ENCODE results near the gene EFS.

The EFS gene

GRCh38 chr14:23377573-23378563 is 12.9 kb upstream of the EFS start:
- no peak overlapping the region for H3K9ac ChIP-seq (ENCODE audit: low read depth, low read length)
- H3K4me1 ChIP-seq (ENCODE audit: insufficient read depth, low read length), result no peaks in the 10 kb centered on the region; the same call in 1 of the 2 replicates
- no peaks in the 10 kb centered on the region for H3K36me3 ChIP-seq (ENCODE audit: insufficient read depth, low read length)
- no peaks in the 10 kb centered on the region for H3K9me3 ChIP-seq (ENCODE audit: control insufficient read depth, insufficient read depth, low read length)

GRCh38 chr14:23377198-23377550 is 12.2 kb upstream of the EFS start:
- H3K9me3 ChIP-seq (ENCODE audit: control insufficient read depth, insufficient read depth, low read length), result no peaks in the 10 kb centered on the region
- H3K4me1 ChIP-seq (ENCODE audit: insufficient read depth, low read length), result no peaks in the 10 kb centered on the region; the same call in 1 of the 2 replicates
- no peaks in the 10 kb centered on the region; the same call in 1 of the 2 replicates for H3K36me3 ChIP-seq (ENCODE audit: insufficient read depth, low read length)
- H3K9ac ChIP-seq (ENCODE audit: low read depth, low read length), result no peak overlapping the region

GRCh38 chr14:23376482-23377197 is 11.7 kb upstream of the EFS start, which contains the start of gene CMTM5:
TSS of gene CMTM5 (plus strand) at chr14:23377046. CDS start at chr14:23377252, 206 bp downstream.
- Histone ChIP-seq H3K36me3 (ENCODE audit: insufficient read depth, low read length) (no peaks in the 10 kb centered on the region; the same call in 1 of the 2 replicates), H3K9ac (ENCODE audit: low read depth, low read length) (no peak within 1 kb of the TSS), H3K9me3 (ENCODE audit: control insufficient read depth, insufficient read depth, low read length) (no peaks in the 10 kb centered on the region), H3K4me1 (ENCODE audit: insufficient read depth, low read length) (no peaks in the 10 kb centered on the region; the same call in 1 of the 2 replicates)

DNA sequence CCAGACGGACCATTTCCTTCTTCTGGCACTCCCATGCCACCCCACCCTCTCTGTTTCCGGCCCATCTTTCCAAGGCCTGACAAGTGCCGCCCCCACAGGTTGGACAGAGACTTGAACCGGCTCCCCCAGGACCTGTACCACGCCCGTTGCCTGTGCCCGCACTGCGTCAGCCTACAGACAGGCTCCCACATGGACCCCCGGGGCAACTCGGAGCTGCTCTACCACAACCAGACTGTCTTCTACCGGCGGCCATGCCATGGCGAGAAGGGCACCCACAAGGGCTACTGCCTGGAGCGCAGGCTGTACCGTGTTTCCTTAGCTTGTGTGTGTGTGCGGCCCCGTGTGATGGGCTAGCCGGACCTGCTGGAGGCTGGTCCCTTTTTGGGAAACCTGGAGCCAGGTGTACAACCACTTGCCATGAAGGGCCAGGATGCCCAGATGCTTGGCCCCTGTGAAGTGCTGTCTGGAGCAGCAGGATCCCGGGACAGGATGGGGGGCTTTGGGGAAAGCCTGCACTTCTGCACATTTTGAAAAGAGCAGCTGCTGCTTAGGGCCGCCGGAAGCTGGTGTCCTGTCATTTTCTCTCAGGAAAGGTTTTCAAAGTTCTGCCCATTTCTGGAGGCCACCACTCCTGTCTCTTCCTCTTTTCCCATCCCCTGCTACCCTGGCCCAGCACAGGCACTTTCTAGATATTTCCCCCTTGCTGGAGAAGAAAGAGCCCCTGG is 10.7 kb upstream of the EFS start:
- Histone ChIP-seq H3K9me3 (ENCODE audit: control insufficient read depth, insufficient read depth, low read length) (no peaks in the 10 kb centered on the region), H3K9ac (ENCODE audit: low read depth, low read length) (no peak overlapping the region)

GRCh38 chr14:23373041-23373440 is 8.1 kb upstream of the EFS start:
- H3K9me3 ChIP-seq (ENCODE audit: control insufficient read depth, insufficient read depth, low read length), result no peaks in the 10 kb centered on the region
- H3K36me3 ChIP-seq (ENCODE audit: insufficient read depth, low read length), result no peaks in the 10 kb centered on the region; the same call in 1 of the 2 replicates

More for the DNA sequence above, 10.7 kb upstream of the EFS start:
- Histone ChIP-seq H3K36me3 (ENCODE audit: insufficient read depth, low read length) (no peaks in the 10 kb centered on the region; the same call in 1 of the 2 replicates), H3K4me1 (ENCODE audit: insufficient read depth, low read length) (no peaks in the 10 kb centered on the region; the same call in 1 of the 2 replicates)

DNA sequence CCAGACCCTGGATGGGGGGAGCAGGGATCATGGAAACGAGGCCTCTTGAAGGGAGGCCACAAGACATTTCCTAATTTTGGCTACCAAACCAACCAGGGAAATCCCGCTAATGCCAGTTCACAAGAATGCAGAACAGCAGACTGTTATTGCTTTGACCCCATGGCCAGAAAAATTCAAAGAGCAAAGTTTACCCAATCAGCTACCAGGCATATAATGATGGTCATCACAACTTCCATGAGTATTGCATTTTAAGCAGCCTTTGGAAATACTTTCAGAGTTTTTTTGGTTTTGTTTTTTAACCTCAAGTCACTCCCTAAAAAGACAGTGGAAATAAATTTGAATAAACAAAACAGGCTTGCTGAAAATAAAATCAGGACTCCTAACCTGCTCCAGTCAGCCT is 7.5 kb upstream of the EFS start, which contains the start of gene IL25:
Gene IL25 (plus strand): TSS at position 301 of the 400 bp plus-strand sequence.
- no peak within 1 kb of the TSS for H3K9ac ChIP-seq (ENCODE audit: low read depth, low read length)
- H3K4me1 ChIP-seq (ENCODE audit: insufficient read depth, low read length), result no peaks in the 10 kb centered on the region; the same call in 1 of the 2 replicates
- no peaks in the 10 kb centered on the region for H3K9me3 ChIP-seq (ENCODE audit: control insufficient read depth, insufficient read depth, low read length)
- H3K36me3 ChIP-seq (ENCODE audit: insufficient read depth, low read length), result no peaks in the 10 kb centered on the region; the same call in 1 of the 2 replicates

More at GRCh38 chr14:23373041-23373440, 8.1 kb upstream of the EFS start:
- Histone ChIP-seq H3K4me1 (ENCODE audit: insufficient read depth, low read length) (no peaks in the 10 kb centered on the region; the same call in 1 of the 2 replicates), H3K9ac (ENCODE audit: low read depth, low read length) (no peak overlapping the region)

GRCh38 chr14:23371865-23372264 is 6.9 kb upstream of the EFS start:
- H3K9me3 ChIP-seq (ENCODE audit: control insufficient read depth, insufficient read depth, low read length), result no peaks in the 10 kb centered on the region
- H3K4me1 ChIP-seq (ENCODE audit: insufficient read depth, low read length), result no peaks in the 10 kb centered on the region; the same call in 1 of the 2 replicates
- no peaks in the 10 kb centered on the region; the same call in 1 of the 2 replicates for H3K36me3 ChIP-seq (ENCODE audit: insufficient read depth, low read length)
- no peak overlapping the region for H3K9ac ChIP-seq (ENCODE audit: low read depth, low read length)

DNA sequence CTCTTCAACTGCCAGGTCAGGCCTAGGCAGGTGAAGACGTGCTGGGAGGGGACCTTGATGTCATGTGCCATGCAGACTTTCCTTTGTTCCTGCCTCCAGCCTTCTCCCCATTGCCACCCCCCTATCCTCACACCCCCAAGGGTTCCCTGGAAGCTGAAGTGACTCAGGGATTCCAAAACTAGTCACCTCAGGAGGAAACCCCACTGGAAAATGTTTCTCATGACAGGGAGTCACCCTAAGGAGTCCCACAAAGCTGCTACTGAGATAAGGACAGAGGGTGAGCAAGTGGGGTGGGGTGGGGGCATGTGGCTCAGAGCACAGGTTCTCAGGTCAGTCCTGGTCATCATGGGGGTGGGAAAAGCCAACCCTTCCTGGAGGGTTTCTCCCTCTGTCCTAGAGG is 5.2 kb upstream of the EFS start:
- Histone ChIP-seq H3K9me3 (ENCODE audit: control insufficient read depth, insufficient read depth, low read length) (no peaks in the 10 kb centered on the region), H3K4me1 (ENCODE audit: insufficient read depth, low read length) (no peaks in the 10 kb centered on the region; the same call in 1 of the 2 replicates), H3K36me3 (ENCODE audit: insufficient read depth, low read length) (no peaks in the 10 kb centered on the region; the same call in 1 of the 2 replicates), H3K9ac (ENCODE audit: low read depth, low read length) (no peak overlapping the region)

- Histone ChIP-seq H3K4me1 (ENCODE audit: insufficient read depth, low read length) (peaks cover 13% of the 10 kb centered on the region), H3K9ac (ENCODE audit: low read depth, low read length) (peak overlapping the region; percentile 57), H3K36me3 (ENCODE audit: insufficient read depth, low read length) (no peaks in the 10 kb centered on the region), H3K9me3 (ENCODE audit: control insufficient read depth, insufficient read depth, low read length) (no peaks in the 10 kb centered on the region)
Measured at GRCh38 chr14:23366426-23366921, 1.5 kb upstream of the EFS start.

- Histone ChIP-seq H3K9me3 (ENCODE audit: control insufficient read depth, insufficient read depth, low read length) (no peaks in the 10 kb centered on the region), H3K9ac (ENCODE audit: low read depth, low read length) (peak overlapping the region; percentile 89), H3K36me3 (ENCODE audit: insufficient read depth, low read length) (no peaks in the 10 kb centered on the region), H3K4me1 (ENCODE audit: insufficient read depth, low read length) (peaks cover 13% of the 10 kb centered on the region)
Measured at GRCh38 chr14:23365732-23366425, 907 bp upstream of the EFS start.

GRCh38 chr14:23364164-23365035 is 572 bp downstream of the EFS start:
- Histone ChIP-seq H3K36me3 (ENCODE audit: insufficient read depth, low read length) (no peaks in the 10 kb centered on the region), H3K9me3 (ENCODE audit: control insufficient read depth, insufficient read depth, low read length) (no peaks in the 10 kb centered on the region), H3K9ac (ENCODE audit: low read depth, low read length) (peak overlapping the region; percentile 89), H3K4me1 (ENCODE audit: insufficient read depth, low read length) (peaks cover 13% of the 10 kb centered on the region)

DNA sequence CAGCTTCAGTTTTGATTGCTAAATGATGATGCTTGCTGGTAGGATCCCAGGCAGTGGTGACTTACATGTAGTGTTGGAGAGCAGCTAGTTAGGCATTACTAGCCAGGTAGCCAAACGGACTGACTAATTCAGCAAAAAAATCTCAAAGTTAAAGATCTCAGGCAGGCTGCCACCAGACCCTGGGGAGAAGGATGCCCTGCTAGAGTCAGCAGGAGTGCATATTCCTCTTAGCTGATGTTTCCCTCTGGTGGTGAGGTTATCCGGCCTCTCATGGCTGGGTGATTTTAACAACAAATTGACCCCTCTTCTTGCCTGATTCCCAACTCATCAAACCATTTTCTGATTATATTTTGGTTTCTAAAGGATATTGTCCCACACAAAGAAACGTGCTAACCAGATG is 2.8 kb downstream of the EFS start:
- H3K4me1 ChIP-seq (ENCODE audit: insufficient read depth, low read length), result peaks cover 13% of the 10 kb centered on the region
- no peak overlapping the region for H3K9ac ChIP-seq (ENCODE audit: low read depth, low read length)

More for the DNA sequence above, 2.8 kb downstream of the EFS start:
- Histone ChIP-seq H3K9me3 (ENCODE audit: control insufficient read depth, insufficient read depth, low read length) (no peaks in the 10 kb centered on the region), H3K36me3 (ENCODE audit: insufficient read depth, low read length) (no peaks in the 10 kb centered on the region)
